K562 (cell line): ENCODE measurements around the gene SERINC5. TPM values are rescaled to one million over a fixed set of nuclear protein-coding genes. Genes with fewer than 3 reads are reported as not detected.

ENCODE experiments used
- ATAC-seq: fragments of 200-7000 bp; cut with Tn5 transposase; 3 replicates; pipeline ENCODE4 v1.9.1; 2020; ENCODE audit warnings: moderate library complexity
- BruUV-seq: library from RNA; stranded (reverse); fragments of 400-500 nt; replicated peaks from 2 replicates; lab custom pipeline; 2021; lab: Mats Ljungman, UMichigan
- CTCF ChIA-PET: fragments of 300-600 bp; formaldehyde crosslinking; extraction: SDS; loops from one replicate; lab custom pipeline; 2021; ENCODE audit warnings: low intra/inter-chr PET ratio; lab: Yijun Ruan, JAX
- POLR2A ChIA-PET: fragments of 300-600, 350-650 bp; sonication (Branson Sonifier 250); formaldehyde crosslinking; extraction: SDS; loops from one replicate; lab custom pipeline; 2021; ENCODE audit warnings: antibody characterized with exemption, inconsistent platforms; lab: Yijun Ruan, JAX
- DNase-seq, 4 experiments: peaks; one replicate each; pipeline versions ENCODE4 v3.0.0 to v3.0.0-alpha.2; 2011 to 2018; ENCODE audit warnings: low spot score in 3 of 4, mixed read lengths in 3 of 4; ENCODE audit errors: extremely low read depth in 1 of 4
- FAIRE-seq: peaks from 2 replicates; lab custom pipeline; 2011; peaks lifted over from hg19 to GRCh38; lab: Jason Lieb, UNC
- H2AFZ ChIP-seq: 2 replicates; pipeline ENCODE4 v1.6.0; 2011; ENCODE audit warnings: low read depth, low read length, control low read depth, inconsistent platforms
- H3K27ac ChIP-seq: fragments of 200-600 bp; 3 replicates; pipeline ENCODE4 v1.8.0; 2011; ENCODE audit warnings: low read depth, mild to moderate bottlenecking, control low read depth, inconsistent platforms, low read length, moderate library complexity, mixed read lengths; ENCODE audit errors: extremely low read depth
- H3K27me3 ChIP-seq, 2 experiments: fragments of 300-600 bp in 1 of 2; 2 replicates in 1 of 2; 3 replicates in 1 of 2; pipeline versions ENCODE4 v1.6.0 to v1.8.0; 2011; ENCODE audit warnings: inconsistent platforms in 2 of 2, low read length in 2 of 2, mild to moderate bottlenecking in 1 of 2, mixed read lengths in 1 of 2, moderate library complexity in 1 of 2; ENCODE audit not compliant: control insufficient read depth in 2 of 2, insufficient read depth in 2 of 2
- H3K36me3 ChIP-seq: fragments of 300-600 bp; 3 replicates; pipeline ENCODE4 v1.8.0; 2011; ENCODE audit warnings: mild to moderate bottlenecking, low read length, inconsistent platforms; ENCODE audit not compliant: control insufficient read depth, insufficient read depth
- H3K4me1 ChIP-seq, 2 experiments: fragments of 200-600 bp in 1 of 2; replicated peaks in 1 of 2; 2 replicates in 1 of 2; 3 replicates in 1 of 2; pipeline versions ENCODE4 v1.5.1 to v1.8.0; 2011; ENCODE audit warnings: inconsistent platforms in 2 of 2, low read length in 2 of 2, mild to moderate bottlenecking in 1 of 2, mixed read lengths in 1 of 2, moderate library complexity in 1 of 2; ENCODE audit not compliant: control insufficient read depth in 2 of 2, insufficient read depth in 2 of 2
- H3K4me2 ChIP-seq: 2 replicates; pipeline ENCODE4 v1.6.1; 2011; ENCODE audit warnings: low read length, control low read depth, inconsistent platforms, mixed read lengths; ENCODE audit not compliant: insufficient read depth
- H3K4me3 ChIP-seq: fragments of 200-600 bp; sonication (generic), shearing (Covaris generic); 2 replicates; pipeline ENCODE4 v1.5.1; 2016; ENCODE audit warnings: control low read depth, inconsistent platforms
- H3K79me2 ChIP-seq: fragments of 200-600 bp; 3 replicates; pipeline ENCODE4 v1.8.0; 2011; ENCODE audit warnings: low read length, inconsistent platforms; ENCODE audit not compliant: control insufficient read depth, insufficient read depth
- H3K9ac ChIP-seq, 2 experiments: 2 replicates each; pipeline versions ENCODE4 v1.6.0 to v1.6.1; 2011; ENCODE audit warnings: low read depth in 2 of 2, low read length in 2 of 2, control low read depth in 1 of 2, inconsistent platforms in 1 of 2, mild to moderate bottlenecking in 1 of 2, mixed read lengths in 1 of 2; ENCODE audit not compliant: insufficient read depth in 1 of 2
- H3K9me1 ChIP-seq: one replicate; pipeline ENCODE4 v1.6.0; 2011; ENCODE audit warnings: inconsistent platforms, mild to moderate bottlenecking, low read length, moderate library complexity; ENCODE audit not compliant: control insufficient read depth, insufficient read depth
- H3K9me3 ChIP-seq: replicated peaks from 2 replicates; pipeline ENCODE4 v1.5.1; 2011; ENCODE audit warnings: low read depth, low read length, inconsistent platforms; ENCODE audit not compliant: control insufficient read depth, insufficient read depth
- H4K20me1 ChIP-seq: replicated peaks from 2 replicates; pipeline ENCODE4 v1.6.1; 2011; ENCODE audit warnings: low read length, inconsistent platforms, mixed read lengths; ENCODE audit not compliant: control insufficient read depth, insufficient read depth
- ARID1B ChIP-seq: fragments of 450-650 bp; IDR thresholded peaks from 2 replicates; pipeline ENCODE4 v1.6.1; 2016; ENCODE audit warnings: antibody characterized with exemption, mild to moderate bottlenecking, inconsistent platforms
- BMI1 ChIP-seq: fragments of 150-350 bp; IDR thresholded peaks from 2 replicates; pipeline ENCODE4 v1.6.1; 2014; ENCODE audit warnings: low read length
- E2F5 ChIP-seq: sonication (generic); formaldehyde crosslinking; IDR thresholded peaks from 2 replicates; pipeline ENCODE4 v1.8.0; 2022; ENCODE audit warnings: mild to moderate bottlenecking, missing genetic modification reagents
- ESRRB ChIP-seq: fragments of 250-450 bp; sonication (Bioruptor Pico); IDR thresholded peaks from 2 replicates; pipeline ENCODE4 v1.5.0; 2020; ENCODE audit warnings: mild to moderate bottlenecking, moderate library complexity, borderline replicate concordance
- FIP1L1 ChIP-seq: fragments of 200-400 bp; formaldehyde crosslinking; IDR thresholded peaks from 2 replicates; pipeline ENCODE4 v1.6.1; 2018; ENCODE audit warnings: mild to moderate bottlenecking, low read depth, low read length; ENCODE audit not compliant: poor library complexity, severe bottlenecking
- ILF3 ChIP-seq: fragments of 450-650 bp; IDR thresholded peaks from 2 replicates; pipeline ENCODE4 v1.6.1; 2018; ENCODE audit warnings: antibody characterized with exemption, mild to moderate bottlenecking, moderate library complexity, borderline replicate concordance
- RAD51 ChIP-seq: fragments of 450-650 bp; IDR thresholded peaks from 2 replicates; pipeline ENCODE4 v1.7.1; 2016; ENCODE audit warnings: low read depth, mild to moderate bottlenecking, borderline replicate concordance
- SAFB2 ChIP-seq: fragments of 200-400 bp; formaldehyde crosslinking; IDR thresholded peaks from 2 replicates; pipeline ENCODE4 v1.6.1; 2018; ENCODE audit warnings: borderline replicate concordance, low read length, low read depth, moderate library complexity; ENCODE audit not compliant: severe bottlenecking
- XRCC3 ChIP-seq: fragments of 450-650 bp; IDR thresholded peaks from 2 replicates; pipeline ENCODE4 v1.6.1; 2017; ENCODE audit warnings: mild to moderate bottlenecking, moderate library complexity
- ZNF655 ChIP-seq: fragments of 250-450 bp; sonication (Bioruptor Pico); IDR thresholded peaks from 2 replicates; pipeline ENCODE4 v1.5.0; 2021
- WGBS: fragments of 100-300 bp; shearing (Covaris generic); methylation state at CpG from one replicate; pipeline ENCODE4 v1.1.6; 2016; ENCODE audit warnings: low coverage, mixed read lengths; ENCODE audit not compliant: insufficient coverage; ENCODE audit errors: missing lambda C conversion rate; 5-methylcytosine and 5-hydroxymethylcytosine counted together
- in situ Hi-C: fragments of 300-500 bp; cut with MboI; formaldehyde crosslinking; loops from 4 replicates; pipeline ENCODE4 v1.15.0; 2018; ENCODE audit warnings: inconsistent platforms, mixed read lengths
- intact Hi-C: fragments of 100-400 bp; cut with micrococcal nuclease; formaldehyde crosslinking; loops from 2 replicates; pipeline ENCODE4 v1.14.2; 2022
- polyA plus RNA-seq, 8 experiments: library from polyadenylated mRNA; depleted of rRNA in 4 of 8; stranded (reverse) in 5 of 8; unstranded in 3 of 8; fragments of >200 nt; fragmentation: Nextera tagmentation in 2 of 8; fragmentation: Illumina TruSeq in 1 of 8; extraction: Ambion mirVana in 2 of 8; extraction: Trizol in 1 of 8; gene quantifications; 2 replicates each; pipeline versions ENCODE4 v1.2.1 to v1.2.3, GENCODE V29; 2011 to 2014; ENCODE audit warnings: inconsistent platforms in 1 of 8, missing spikeins in 1 of 8
- total RNA-seq, 7 experiments: library from RNA; depleted of rRNA in 6 of 7; stranded (reverse); fragments of >200 nt in 6 of 7; fragmentation: Illumina TruSeq in 2 of 7; extraction: Trizol in 2 of 7; gene quantifications; 2 replicates each; pipeline versions ENCODE4 v1.2.1 to v1.2.3, GENCODE V29; 2011 to 2021; ENCODE audit warnings: low replicate concordance in 1 of 7

Gene SERINC5
- total and polyA plus RNA-seq, 9 of the 15 experiments (the other 6 are each of a cell fraction or from before 2014, with no cell fraction given): 1.4 to 7.9 (median 3.7) TPM

DNA sequence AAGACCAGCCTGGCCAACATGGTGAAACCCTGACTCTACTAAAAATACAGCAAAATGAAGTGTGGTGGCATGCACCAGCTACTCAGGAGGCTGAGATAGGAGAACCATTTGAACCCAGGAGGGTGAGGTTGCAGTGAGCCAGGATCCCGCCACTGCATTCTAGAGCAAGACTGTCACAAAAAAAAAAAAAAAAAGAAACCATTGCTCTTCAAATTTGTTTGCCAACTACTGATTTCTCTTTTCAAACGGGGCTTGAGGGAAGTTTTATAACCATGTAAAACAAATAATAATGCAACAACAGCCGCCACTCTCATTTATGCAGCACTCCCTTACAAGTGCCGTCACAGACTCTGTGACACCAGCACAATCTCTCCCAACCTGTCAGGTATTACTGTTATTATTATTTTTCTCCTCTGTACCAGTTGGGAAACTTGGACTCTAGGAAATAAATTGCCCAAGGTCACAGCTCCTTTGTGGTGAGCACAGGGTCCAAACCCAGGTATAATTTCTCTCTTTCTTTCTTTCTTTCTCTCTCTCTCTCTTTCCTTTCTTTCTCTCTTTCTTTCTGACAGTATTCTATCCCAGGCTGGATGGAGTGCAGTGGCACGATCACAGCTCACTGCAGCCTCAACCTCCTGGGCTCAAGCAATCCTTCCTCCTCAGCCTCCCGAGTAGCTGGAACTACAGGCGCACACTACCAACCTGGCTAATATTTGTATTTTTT, 25.4 kb downstream of the SERINC5 start:
- Histone ChIP-seq H2AFZ (no peak overlapping the region), H3K9me1 (no peaks in the 10 kb centered on the region)
- 55% methylated on average over 6 of the region's 7 CpGs for WGBS
- TF ChIP-seq ESRRB (no peak), ARID1B (no peak), RAD51 (no peak), XRCC3 (no peak), ZNF655 (CRISPR knock-in tag) (no peak), ILF3 (no peak), E2F5 (CRISPR knock-in tag) (no peak), FIP1L1 (no peak), SAFB2 (no peak), BMI1 (no peak)
- TF ChIP-seq, all 486 proteins: peak for 0
- ATAC-seq: no peak
- in situ Hi-C loops (no loop called here), intact Hi-C loops (no loop called here)
- Histone ChIP-seq H3K27ac (no peak overlapping the region), H4K20me1 (no peaks in the 10 kb centered on the region), H3K9me3 (no peaks in the 10 kb centered on the region), H3K4me1 (peaks cover 0 to 4% of the 10 kb centered on the region in 2 experiments; a peak in 1 of 5 replicates), H3K4me3 (no peak overlapping the region), H3K36me3 (no peaks in the 10 kb centered on the region), H3K27me3 (no peaks in the 10 kb centered on the region), H3K9ac (no peak overlapping the region), H3K79me2 (no peaks in the 10 kb centered on the region), H3K4me2 (no peak overlapping the region)
- ChIA-PET POLR2A (no interaction called here), CTCF (no interaction called here)
- DNase-seq: no peak
- no peak for FAIRE-seq
- BruUV-seq: no TSS peak
